Bladder microvascular endothelial cell (primary cell): Measurements from ENCODE around the gene ALDOC. TPM values are rescaled to one million over a fixed set of nuclear protein-coding genes. Genes with fewer than 3 reads are reported as not detected.

Source experiments
- total RNA-seq: library from RNA; depleted of rRNA; stranded (reverse); fragments of >200 nt; gene quantifications from 2 replicates; pipeline ENCODE4 v1.2.3, GENCODE V29; 2014

ALDOC gene
- 19.6 and 25.0 TPM in 2 replicates for total RNA-seq

GRCh38 chr17:28576758-28577465 lies at the start of gene ALDOC:
TSS of gene ALDOC (minus strand) at chr17:28576895. CDS start at chr17:28575532, 1,363 bp downstream.

GRCh38 chr17:28613931-28614381 lies 37.3 kb upstream of the ALDOC start, which contains the start of gene RSKR:
TSS of gene RSKR (minus strand) at chr17:28614185. CDS start at chr17:28614161, 24 bp downstream.

DNA sequence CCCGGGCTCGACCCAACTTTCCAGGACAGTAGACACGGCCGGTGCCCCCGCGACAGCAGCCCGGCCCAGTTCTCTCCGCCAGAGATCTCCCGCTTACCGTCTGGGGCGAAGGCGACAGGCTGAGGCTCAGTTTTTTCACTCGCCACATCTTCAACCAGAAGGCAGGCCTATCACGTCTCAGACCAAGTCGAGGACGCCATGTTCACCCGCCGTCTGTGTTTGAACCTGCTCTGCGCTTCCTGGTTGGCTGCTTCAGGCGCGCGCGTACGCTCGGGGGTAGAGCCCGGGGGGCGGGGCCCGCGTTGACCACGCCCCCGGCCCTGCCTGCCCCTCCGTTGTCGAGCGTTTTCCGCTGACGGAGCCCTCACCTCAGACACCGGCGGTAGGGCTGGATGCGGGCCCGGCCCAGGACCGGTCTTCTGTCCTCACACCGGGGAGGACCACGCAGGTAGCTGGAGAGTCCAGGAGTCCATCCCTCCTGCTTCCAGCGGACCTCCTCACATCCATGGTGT lies 22.2 kb upstream of the ALDOC start, which contains the start of gene SPAG5:
SPAG5 (minus strand) TSS at position 227 of the 512 bp plus-strand sequence; CDS start at position 148, 79 bp downstream.

GRCh38 chr17:28571361-28572122 lies 5.2 kb downstream of the ALDOC start, which contains the start of gene PIGS:
TSS of gene PIGS (minus strand) at chr17:28571524. CDS start at chr17:28571496, 28 bp downstream.

DNA sequence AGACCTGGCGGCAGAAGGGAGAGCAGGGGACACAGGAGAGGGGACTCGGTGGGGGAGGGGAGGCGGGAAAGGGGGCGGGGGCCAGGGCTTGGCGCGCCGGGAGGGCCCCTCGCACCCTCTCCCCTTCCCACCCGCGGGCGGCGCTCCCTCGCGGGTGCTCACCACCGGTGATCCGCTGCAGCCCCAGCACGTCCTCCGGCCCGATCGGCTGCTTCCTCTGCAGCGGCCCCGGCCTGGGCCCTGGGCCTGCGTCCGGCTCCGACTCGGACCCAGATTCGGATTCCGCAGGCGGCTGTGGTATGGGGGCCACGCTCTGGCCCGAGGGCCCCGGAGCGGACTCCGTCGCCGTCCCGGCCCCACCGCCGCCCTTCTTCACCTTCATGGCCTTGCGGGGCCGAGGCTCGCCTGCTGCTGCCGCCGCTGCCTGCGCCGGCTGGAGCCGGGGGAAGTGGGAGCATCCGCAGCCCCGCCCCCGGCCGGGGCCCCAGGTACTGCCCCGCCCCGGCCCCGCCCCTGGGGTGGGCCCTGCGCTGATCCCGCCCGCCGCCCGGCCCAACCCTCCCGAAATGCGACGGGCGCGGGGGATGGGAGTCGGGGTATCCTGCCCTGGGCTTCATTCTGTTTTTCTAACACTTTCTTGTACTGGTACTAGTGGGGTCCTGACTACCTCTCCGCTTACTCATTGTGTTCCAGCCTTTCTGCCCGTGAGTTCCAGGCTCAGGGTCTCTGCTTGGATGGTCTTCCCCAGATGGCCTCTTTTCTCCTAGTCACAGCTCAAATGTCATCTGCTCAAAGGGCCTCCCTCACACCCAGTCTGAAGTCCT lies 24.3 kb downstream of the ALDOC start, which contains the start of gene UNC119:
UNC119 (minus strand) TSS at position 449 of the 824 bp plus-strand sequence; CDS start at position 382, 67 bp downstream.

Other genes starting within 250 kb of the ALDOC start
- 32.5 and 37.6 TPM in 2 replicates for gene IFT20, start 241.4 kb downstream of the ALDOC start, total RNA-seq
- gene TNFAIP1, start 241.1 kb downstream of the ALDOC start, total RNA-seq, result 59.6 and 113 TPM in 2 replicates
- 56.6 and 57.5 TPM in 2 replicates for gene POLDIP2, start 219.4 kb downstream of the ALDOC start, total RNA-seq
- gene SEBOX, start 211.7 kb downstream of the ALDOC start, total RNA-seq, result not detected in 2 replicates
- gene VTN, start 206.6 kb downstream of the ALDOC start, total RNA-seq, result under 0.01 and 0.06 TPM in 2 replicates
- gene SARM1, start 205.2 kb downstream of the ALDOC start, total RNA-seq, result 1.1 and 10.5 TPM in 2 replicates
- 3.2 and 3.6 TPM in 2 replicates for gene SLC46A1, start 170.7 kb downstream of the ALDOC start, total RNA-seq
- not detected in 2 replicates for gene SLC13A2, start 103.3 kb downstream of the ALDOC start, total RNA-seq
- gene FOXN1, start 70.5 kb downstream of the ALDOC start, total RNA-seq, result not detected in 2 replicates
- 14.4 and 28.1 TPM in 2 replicates for gene UNC119, start 24.3 kb downstream of the ALDOC start, total RNA-seq
- gene PIGS, start 5.4 kb downstream of the ALDOC start, total RNA-seq, result 31.7 and 72.4 TPM in 2 replicates
- 24.1 and 30.4 TPM in 2 replicates for gene SPAG5, start 22.1 kb upstream of the ALDOC start, total RNA-seq
- 3.7 and 9.4 TPM in 2 replicates for gene RSKR, start 37.3 kb upstream of the ALDOC start, total RNA-seq
- gene BLTP2, start 68.3 kb upstream of the ALDOC start, total RNA-seq, result 145 and 212 TPM in 2 replicates
- 62.8 and 78.0 TPM in 2 replicates for gene SDF2, start 85.0 kb upstream of the ALDOC start, total RNA-seq
- gene SUPT6H, start 85.3 kb upstream of the ALDOC start, total RNA-seq, result 29.0 and 82.1 TPM in 2 replicates
- 0.57 and 1.1 TPM in 2 replicates for gene PROCA1, start 135.0 kb upstream of the ALDOC start, total RNA-seq
- gene RAB34, start 141.0 kb upstream of the ALDOC start, total RNA-seq, result 8.9 and 18.1 TPM in 2 replicates
- 621 and 681 TPM in 2 replicates for gene RPL23A, start 143.1 kb upstream of the ALDOC start, total RNA-seq
- 0.63 and 1.3 TPM in 2 replicates for gene TLCD1, start 149.3 kb upstream of the ALDOC start, total RNA-seq
- gene NEK8, start 151.9 kb upstream of the ALDOC start, total RNA-seq, result 0.81 and 2.3 TPM in 2 replicates
- 28.8 and 31.6 TPM in 2 replicates for gene TRAF4, start 167.1 kb upstream of the ALDOC start, total RNA-seq